Left kidney (tissue), 2 donors: Measurements from ENCODE around the gene SOHLH1. TPM values are rescaled to one million over a fixed set of nuclear protein-coding genes. Genes with fewer than 3 reads are reported as not detected.

Experiments
- DNase-seq: peaks from one replicate; pipeline ENCODE4 v3.0.0-alpha.2; 2013
- polyA plus RNA-seq: library from polyadenylated mRNA; unstranded; fragments of 120-200 nt; gene quantifications from one replicate; pipeline ENCODE4 v1.2.1, GENCODE V29; 2013; ENCODE audit not compliant: insufficient read length

Gene SOHLH1
- polyA plus RNA-seq, 1 donor: not detected

DNA sequence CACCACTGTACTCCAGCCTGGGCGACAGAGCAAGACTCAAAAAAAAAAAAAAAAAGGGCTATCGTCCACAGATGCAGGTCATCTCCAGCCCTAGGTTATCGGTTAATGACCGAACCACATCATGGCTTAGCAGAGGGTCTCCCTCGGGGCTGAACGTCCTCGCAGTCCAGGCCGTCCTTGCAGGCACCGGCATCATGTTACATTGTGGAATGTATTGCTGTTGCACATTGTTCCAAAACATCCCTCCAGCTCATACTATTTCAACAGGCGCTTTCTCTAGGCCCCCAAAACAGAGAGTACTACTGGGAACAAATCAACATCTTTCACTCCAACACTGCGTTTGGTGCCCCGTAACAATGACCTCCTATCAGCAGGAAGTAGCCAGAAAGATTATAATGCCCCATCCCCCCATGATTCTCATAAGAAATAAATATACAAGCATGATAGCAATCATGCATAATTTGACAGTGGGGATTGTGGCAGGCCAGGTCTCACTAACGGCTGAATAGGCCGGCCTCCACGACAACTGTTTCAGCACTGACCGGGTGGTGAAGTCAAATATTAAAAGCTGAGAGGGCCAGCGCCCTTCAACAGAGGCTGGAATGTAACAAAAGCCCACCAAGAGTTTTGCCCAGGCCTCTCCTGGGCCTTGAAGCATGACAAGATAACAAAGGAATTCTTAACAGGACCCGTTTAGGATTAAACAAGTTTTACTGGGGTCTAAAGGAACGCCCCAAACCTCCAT lies 37.3 kb downstream of the SOHLH1 start:
- DNase-seq: no peak

DNA sequence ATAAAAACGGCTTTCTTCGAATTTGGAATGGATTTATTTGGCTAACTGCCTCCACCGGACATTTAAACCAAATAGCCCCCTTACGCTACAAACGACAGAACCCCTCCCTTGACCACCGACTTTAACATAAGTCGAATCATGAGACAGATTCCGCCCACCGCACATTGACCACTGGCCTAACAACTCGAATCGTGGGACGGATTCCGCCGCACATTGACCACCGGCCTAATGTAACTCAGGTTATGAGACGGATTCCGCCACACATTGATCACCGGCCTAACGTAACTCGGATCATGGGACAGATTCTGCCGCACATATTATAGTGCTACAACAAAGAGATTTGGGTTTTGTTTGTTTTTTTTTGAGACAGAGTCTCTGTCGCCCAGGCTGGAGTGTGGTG lies 38.9 kb downstream of the SOHLH1 start:
- DNase-seq: no peak

GRCh38 chr9:135659252-135659651 lies 40.0 kb downstream of the SOHLH1 start:
- no peak for DNase-seq

GRCh38 chr9:135657416-135657815 lies 41.9 kb downstream of the SOHLH1 start:
- DNase-seq: no peak

- DNase-seq: no peak
Measured at GRCh38 chr9:135655317-135655716, 44.0 kb downstream of the SOHLH1 start.

DNA sequence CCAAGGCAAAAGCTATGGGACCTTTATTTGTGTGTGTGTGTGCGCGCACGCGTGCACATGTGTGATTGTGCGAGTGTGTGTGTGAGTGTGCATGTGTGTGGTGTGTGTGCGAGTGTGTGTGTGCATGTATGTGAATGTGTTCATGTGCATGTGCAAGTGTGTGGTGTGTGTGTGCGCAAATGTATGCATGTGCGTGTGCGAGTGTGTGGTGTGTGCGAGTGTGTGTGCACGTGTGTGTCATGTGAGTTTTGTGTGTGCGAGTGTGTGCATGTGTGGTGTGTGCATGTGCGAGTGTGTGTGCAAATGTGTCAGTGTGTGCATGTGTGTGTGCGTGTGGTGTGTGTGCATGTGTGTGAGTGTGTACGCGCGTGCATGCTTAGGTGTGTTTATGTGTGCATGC lies 48.9 kb downstream of the SOHLH1 start:
- DNase-seq: no peak

DNA sequence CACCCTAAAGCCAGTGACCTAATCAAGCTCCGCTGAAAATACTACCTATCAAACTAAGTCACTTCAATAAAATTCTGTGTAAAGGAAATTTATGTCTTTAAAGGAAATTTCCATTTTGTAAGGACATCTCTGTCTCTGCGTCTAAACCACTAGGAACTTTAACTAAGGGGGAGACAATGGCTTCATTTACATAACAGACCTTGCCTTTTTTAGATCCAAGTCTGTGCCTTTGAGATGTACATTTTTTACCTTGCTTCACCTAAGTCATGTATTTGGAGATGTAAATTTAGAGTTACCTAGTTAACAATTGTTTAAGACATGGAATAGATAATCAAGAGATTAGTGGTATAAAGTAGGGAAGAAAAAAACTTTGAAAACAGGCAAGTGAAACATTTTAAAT lies 49.8 kb downstream of the SOHLH1 start:
- no peak for DNase-seq

DNA sequence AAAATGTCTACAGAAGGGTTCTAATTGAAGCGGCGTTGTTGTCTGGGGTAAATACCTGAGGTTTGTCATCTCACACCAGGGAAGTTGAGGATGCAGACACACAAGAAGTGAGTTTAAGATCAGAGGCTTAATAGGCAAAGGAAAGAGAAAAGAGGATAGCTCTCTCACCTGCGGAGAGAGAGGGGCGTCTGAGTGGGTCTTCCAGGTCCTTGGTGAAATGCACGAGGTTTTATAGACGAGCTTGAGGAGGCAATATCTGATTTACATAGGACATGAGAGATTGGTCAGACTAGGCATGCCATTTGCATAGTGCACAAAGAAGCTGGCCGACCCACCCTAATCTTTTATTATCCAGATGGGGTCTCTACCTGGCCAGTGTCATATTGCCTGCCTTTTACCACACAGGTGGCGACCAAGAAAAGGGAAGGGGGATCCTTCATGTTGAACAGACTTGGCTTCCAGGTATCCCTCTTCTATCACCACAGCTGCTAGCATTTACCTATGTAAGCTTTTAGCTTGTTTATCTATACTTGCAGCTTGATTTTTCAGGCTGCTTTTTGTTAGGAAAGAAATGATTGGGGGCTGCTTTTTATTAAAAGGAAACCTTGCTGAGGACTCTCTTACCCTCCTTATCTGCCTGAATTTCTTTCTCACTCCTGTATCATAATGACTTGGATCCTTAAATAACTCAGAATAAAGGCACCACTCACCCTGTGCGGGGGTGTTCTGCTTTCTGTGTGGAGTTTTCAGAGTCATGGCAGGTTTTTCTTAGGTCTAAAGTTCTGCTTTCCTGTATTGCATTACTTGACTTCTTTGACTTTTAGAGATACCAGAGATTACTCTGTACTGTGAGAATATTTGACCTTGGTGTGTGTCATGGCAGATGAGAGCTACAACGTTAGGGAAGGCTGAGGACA lies 50.5 kb downstream of the SOHLH1 start:
- no peak for DNase-seq

DNA sequence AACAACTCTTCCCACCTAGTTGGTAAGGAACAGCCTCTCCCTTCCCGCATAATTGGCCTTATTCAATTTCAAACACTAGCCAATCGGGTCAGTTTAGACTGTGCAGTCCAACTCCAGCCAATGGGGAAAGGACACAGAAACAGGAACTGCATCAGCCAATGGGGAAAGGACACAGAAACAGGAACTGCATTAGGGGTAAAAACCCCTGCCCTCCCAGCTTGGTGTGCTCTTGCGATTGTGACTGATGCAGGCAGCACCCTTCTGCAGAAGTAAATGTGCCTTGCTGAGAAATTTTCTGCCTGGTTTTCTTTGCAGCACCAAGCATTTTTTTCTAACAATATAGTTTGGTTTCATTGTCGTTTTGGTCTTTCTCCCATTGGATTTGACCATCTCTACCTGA lies 51.4 kb downstream of the SOHLH1 start:
- no peak for DNase-seq

DNA sequence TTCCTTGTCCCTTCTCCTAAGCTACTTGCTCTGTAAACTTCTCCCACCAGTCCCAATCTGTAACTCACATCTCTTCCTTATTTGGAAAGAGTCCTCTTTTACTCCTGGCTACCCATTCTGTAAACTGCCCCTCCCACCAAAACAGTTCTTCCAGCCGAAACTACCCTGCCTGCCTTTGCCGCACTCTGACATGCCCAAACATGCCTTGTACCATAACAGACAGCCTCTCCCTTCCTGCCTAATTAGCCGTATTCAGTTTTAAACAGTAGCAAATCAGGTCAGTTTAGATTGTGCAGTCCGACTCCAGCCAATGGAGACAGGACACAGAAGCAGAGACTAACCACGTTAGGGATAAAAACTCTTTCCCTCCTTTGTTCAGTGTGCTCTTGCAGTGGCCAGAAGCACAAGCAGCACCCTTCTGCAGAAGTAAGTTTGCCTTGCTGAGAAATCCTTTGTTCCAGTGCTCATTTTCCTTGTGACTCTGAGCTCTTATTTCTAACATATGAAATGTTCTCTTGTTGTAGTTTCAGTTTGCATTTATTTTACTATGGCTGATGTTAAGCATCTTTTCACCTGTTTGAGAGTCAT lies 54.6 kb downstream of the SOHLH1 start:
- DNase-seq: no peak

Other genes starting within 250 kb of the SOHLH1 start
- gene PPP1R26, start 219.7 kb downstream of the SOHLH1 start, polyA plus RNA-seq: 31.2 TPM
- gene MRPS2, start 198.8 kb downstream of the SOHLH1 start, polyA plus RNA-seq: 44.4 TPM
- gene LCN1, start 178.0 kb downstream of the SOHLH1 start, polyA plus RNA-seq: not detected
- not detected for gene OBP2A, start 153.4 kb downstream of the SOHLH1 start, polyA plus RNA-seq
- 0.42 TPM for gene PAEP, start 137.7 kb downstream of the SOHLH1 start, polyA plus RNA-seq
- not detected for gene GLT6D1, start 59.9 kb downstream of the SOHLH1 start, polyA plus RNA-seq
- not detected for gene LCN9, start 36.2 kb downstream of the SOHLH1 start, polyA plus RNA-seq
- gene KCNT1, start 2.7 kb upstream of the SOHLH1 start, polyA plus RNA-seq: 0.08 TPM
- gene CAMSAP1, start 208.1 kb upstream of the SOHLH1 start, polyA plus RNA-seq: 27.5 TPM